Stimulated activated CD8-positive, alpha-beta memory T cell treated with anti-CD3 and anti-CD28 coated beads, Interleukin-7, amount 100 ng/mL, for 1 hour (primary cell): Measurements from ENCODE around the gene MICAL2.

Source experiments
- DNase-seq, 2 donors: peaks; one replicate each; pipeline ENCODE4 v3.0.0-alpha.2; 2020; ENCODE audit warnings: low read depth in 2 of 2

The MICAL2 gene

DNA sequence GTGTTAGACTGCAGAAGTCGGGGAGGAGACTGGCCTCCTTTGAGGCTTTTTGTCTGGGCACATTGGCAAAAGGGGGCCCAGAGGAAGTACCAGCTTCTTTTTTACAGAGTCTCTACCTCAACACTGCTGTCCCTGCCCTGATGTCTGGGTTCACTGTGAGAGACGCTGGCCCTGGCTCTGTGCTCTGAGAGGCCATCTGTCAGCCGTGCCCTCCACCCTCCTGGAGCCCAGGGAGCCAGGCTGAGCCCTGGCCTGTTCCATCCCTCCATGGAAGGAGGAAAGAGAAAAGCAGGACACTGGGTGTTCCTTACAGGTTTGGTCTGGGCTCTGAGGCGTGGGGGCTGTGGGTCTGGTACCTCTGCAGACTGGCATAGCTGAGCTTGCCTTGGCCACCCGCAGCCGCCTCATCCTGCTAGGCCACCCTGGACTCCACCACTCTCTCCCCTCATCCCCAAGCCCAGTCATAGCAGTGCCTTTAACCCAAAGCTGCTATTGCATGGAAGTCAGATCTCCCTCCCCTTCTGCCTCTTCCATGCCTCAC lies 161.5 kb downstream of the MICAL2 start:
- DNase-seq = no peak

- DNase-seq = no peak
Observed at GRCh38 chr11:12272821-12273617, 162.6 kb downstream of the MICAL2 start.

DNA sequence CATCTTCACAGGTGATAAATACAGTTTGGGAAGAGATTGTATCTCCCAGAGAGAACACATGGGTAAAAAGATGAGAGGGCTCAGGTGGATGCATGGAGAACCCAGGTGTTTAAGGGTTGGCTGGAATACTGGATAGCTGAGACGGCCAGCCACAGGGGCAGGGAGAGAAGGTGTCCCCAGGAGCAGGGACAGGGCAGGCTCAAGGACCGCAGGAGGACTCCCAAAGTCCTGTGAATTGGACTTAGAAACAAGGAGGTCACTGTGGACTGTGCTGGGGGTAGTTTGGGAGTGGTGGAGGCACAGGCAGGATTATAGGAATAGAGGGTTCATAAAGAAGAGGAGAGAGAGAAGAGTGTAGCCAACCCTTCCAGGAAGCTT lies 163.2 kb downstream of the MICAL2 start:
- DNase-seq = no peak

- no peak for DNase-seq
Observed at GRCh38 chr11:12274056-12274455, 163.7 kb downstream of the MICAL2 start.

DNA sequence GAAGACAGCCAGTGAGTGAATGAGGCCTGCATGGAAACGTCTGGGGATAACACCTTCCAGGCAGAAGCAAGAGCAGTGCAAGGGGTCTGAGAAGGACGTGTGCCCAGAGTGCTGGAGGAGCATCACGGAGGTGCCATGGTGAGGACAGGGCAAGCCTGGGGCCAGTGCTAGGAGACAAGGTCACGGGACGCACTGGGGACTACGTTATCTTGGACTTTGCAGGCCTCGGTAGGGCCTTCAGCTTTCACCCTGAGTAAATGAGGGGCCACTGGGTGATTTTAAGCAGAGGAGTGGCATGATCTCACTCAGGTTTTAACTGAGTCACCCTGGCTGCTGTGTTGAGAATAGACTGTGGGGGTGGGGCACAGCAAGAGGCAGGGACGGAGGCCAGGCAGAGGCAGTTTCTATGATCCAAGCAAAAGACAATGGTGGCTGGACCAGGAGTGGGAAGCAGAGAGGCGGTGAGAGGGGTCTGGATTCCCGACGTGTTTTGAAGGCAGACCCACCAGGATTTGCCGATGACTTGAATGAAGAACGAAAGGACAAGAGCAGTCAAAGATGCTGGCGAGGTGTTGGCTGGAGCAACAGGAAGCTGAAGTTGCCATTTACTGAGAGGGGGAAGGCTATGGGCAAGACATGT lies 164.3 kb downstream of the MICAL2 start:
- no peak for DNase-seq

DNA sequence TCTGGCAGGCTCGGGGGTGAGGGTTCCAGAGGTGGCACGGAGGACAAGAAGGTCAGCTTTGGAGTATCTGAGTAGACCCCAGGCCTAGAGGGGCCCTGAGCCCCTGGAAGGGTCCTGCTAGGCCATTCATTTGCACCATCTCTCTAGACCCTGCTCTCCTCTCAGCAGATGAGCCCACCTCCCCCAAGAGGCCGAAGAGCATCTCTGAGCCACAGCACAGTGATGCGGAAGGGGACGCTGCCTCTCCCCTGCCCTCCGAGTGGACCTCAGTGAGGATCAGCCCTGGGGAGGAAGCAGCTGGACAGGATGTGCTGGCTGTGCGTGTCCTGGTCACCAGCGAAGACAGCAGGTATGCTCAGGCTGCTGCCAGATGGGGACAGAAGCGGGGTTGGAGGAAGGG lies 165.4 kb downstream of the MICAL2 start:
- DNase-seq = no peak

GRCh38 chr11:12276356-12276755 lies 166.0 kb downstream of the MICAL2 start:
- DNase-seq = no peak

DNA sequence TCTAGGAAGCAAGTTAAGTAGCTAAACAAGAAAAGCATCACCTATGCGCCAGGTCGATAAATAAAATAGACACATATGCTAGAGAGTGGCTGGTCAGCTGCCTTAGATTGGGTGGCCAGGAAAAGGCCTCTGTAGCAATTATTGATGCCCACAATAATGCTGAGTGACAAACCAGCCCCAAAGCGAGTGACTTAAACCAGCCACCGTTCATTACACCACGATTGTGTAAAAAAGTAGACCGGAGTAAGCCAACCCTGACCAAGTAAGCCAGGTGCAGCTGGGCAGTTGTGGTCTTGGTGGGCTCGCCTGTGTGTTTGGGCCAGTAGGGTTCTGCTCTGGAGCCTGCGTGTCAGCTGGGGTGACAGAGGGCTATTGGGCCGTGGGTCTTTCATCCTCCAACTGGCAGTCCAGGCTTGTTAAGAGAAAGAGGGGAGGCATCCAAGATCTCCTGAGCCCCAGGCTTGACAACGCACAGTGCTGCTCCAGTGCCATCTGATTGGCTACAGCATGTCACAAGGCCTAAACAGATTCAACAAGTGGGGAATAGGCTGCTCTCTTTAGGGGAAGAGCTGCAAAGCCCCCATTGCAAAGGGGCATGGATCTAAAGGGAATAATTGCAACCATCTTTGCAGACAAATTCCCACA lies 166.6 kb downstream of the MICAL2 start:
- no peak for DNase-seq

- no peak for DNase-seq
Observed at GRCh38 chr11:12278766-12279671, 168.6 kb downstream of the MICAL2 start.

DNA sequence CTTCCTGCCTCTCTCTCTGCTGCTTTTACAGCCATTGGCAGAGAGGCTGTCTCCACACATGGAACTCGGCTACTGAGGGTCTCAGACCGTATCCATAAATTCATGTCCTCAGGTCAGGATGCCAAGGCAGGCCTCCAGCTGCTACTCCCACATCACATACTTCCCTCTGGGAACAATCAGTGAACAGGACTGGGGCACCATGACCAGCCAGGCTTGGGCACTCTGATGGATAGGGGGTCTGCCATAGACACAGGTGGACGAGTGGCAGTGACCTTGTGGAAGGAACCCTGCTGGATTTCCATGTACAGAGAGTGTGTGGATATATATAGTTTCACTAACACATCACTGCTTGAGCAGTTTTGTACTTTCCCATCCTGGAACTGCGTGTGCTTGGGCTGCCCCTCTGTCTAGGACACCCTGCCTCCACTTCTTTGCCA lies 169.3 kb downstream of the MICAL2 start:
- no peak for DNase-seq

GRCh38 chr11:12280199-12280837 lies 169.9 kb downstream of the MICAL2 start:
- DNase-seq = no peak

DNA sequence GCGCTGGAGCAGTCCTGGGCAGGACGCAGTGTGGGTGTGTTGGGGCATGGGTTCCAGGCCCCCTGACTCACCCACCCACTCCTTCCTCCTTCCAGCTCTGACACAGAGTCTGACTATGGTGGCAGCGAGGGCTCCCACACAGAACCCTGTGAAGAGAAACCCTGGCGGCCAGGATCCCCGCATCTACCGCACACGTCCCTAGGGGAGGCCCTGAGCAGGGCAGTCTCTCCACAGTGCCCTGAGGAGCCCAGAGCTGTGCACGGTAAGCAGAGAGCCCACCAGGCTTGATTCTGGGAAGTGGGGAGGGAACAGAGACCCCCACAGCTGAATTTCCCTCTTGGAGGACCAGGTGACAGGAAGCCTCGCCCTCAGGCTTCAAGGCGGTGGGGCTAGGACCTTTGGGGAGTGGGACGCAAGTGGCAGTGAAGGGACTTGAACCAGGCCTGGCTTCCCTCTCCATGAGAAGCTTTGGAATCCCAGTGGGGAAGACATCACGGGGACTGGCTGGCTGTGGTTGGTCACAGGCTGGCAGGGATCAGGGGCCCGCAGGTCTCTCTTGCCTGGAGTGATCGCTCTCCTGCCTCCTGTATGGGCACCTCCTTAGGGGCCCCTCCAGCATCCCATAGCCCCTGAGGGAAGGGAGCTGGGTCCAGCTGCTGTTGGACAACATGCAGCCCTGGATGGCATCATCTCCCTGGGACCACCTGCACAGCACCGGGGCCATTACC lies 170.6 kb downstream of the MICAL2 start:
- DNase-seq = no peak

DNA sequence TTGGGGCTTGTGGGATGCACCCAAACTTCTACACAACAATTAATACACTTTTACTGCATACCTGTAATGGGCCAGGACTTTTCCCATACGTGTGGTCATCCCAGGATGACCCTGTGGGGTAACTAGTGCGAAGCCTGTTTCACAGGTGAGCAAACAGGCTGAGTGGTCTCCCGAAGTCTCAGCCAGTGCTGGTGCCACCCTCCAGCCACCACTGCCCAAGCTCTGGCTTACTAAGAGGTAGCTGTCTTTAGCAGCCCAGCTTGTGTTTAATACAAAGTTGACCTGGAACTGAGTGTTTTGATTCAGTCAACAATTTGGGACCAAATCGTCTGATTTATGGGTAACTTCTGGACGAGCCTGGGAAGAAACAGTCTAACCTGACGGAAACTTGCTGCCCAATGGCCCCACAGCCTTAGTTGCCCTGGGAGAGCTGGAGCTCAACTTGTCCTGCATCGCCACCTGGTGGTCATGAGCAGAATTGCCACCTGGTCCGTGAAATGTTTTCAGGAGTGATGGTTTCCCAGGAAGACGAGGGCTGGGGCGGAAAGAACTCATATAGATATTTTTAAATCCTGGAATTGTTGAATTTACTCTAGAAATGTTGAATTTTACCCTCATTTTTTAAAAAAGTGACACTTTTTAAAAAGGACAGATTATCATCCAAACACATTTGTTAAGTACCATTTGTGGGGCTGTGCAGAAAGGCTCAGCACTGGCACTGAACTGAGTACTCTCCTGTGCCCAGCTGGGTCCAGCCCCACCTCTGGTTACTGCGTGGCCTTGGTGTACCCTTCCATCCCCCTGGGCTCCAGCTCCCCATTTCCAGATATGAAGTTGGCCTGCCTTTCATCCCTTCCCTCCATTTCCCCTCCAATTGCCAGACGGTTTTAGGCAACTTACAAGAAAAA lies 171.4 kb downstream of the MICAL2 start:
- DNase-seq = peak; percentile 57 to 62

DNA sequence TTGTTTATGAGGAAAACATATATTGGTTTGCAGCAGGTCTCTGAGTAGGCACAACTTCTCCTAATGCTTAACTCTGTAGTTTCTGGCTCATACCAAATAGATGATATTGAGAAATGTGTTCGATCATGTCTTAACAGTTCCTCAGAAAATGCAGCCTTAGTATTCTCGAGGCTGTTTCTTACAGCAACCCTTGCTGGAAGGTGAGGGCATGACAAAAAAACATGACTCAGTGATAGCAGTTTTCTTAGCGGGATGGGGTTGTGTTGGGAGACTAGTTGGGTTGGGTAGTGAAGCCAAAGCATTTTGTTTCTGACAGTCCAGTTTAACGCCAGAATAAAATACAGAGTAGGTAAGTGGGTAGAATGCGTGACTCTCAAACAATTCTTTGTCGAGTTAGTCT lies 172.3 kb downstream of the MICAL2 start:
- no peak for DNase-seq

GRCh38 chr11:12284316-12285050 lies 174.1 kb downstream of the MICAL2 start:
- no peak for DNase-seq

GRCh38 chr11:12285106-12285505 lies 174.7 kb downstream of the MICAL2 start:
- DNase-seq = no peak

- DNase-seq = no peak
Observed at GRCh38 chr11:12285811-12286222, 175.4 kb downstream of the MICAL2 start.

DNA sequence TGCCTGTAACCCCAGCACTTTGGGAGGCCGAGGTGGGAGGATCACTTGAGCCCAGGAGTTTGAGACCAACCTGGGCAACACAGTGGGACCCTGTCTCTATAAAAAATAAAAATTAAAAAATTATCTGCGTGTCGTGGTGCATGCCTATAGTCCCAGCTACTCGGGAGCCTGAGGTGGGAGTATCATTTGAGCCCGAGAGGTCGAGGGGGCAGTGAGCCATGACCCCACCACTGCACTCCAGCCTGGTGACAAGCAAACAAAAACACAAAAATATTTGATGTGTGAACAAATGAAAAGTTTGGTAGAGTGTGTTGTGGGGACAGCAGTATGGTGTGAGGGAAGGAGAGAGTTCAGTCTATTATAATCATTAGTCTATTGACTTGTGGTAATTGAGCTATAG lies 176.2 kb downstream of the MICAL2 start:
- no peak for DNase-seq

DNA sequence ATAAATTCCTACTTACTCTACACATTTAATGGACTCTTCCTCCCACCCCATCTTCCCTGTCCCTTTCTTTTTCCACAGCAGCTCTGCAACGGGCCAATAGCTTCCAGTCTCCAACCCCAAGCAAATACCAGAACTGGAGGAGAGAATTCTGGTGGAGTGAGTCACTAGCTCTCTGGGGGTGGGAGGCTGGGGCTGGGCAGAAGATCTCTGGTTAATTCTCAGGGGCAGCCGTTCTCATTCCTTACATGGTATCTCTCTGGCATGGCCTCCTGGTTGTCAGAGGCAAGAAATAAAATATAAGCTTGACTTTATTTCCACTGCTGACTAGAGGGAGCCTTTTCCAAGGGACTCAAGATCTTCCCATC lies 176.6 kb downstream of the MICAL2 start:
- DNase-seq = no peak
